Stimulated activated memory B cell treated with anti-CD40 and anti-IgM and Interleukin-4, amounts not matched to agents 10 μg/mL and 1 μg/mL and 100 μg/mL, for 72 hours (primary cell): ENCODE data around the gene TMEM271.

Source experiments
- ATAC-seq: fragments of 150-1000 bp; cut with Tn5 transposase; 2 replicates; pipeline ENCODE4 v1.10.0; 2021
- H3K27ac Mint-ChIP-seq: one replicate; pipeline ENCODE4 v1.8.0; 2022; ENCODE audit warnings: mild to moderate bottlenecking, mixed read lengths
- H3K27me3 Mint-ChIP-seq: one replicate; pipeline ENCODE4 v1.8.0; 2022; ENCODE audit warnings: mixed read lengths
- H3K36me3 Mint-ChIP-seq: one replicate; pipeline ENCODE4 v1.8.0; 2022; ENCODE audit warnings: mixed read lengths
- H3K4me1 Mint-ChIP-seq: one replicate; pipeline ENCODE4 v1.8.0; 2022; ENCODE audit warnings: mixed read lengths
- H3K4me3 Mint-ChIP-seq: one replicate; pipeline ENCODE4 v1.8.0; 2022; ENCODE audit warnings: mild to moderate bottlenecking, moderate library complexity, mixed read lengths
- H3K9me3 Mint-ChIP-seq: one replicate; pipeline ENCODE4 v1.8.0; 2022; ENCODE audit warnings: mixed read lengths

The TMEM271 gene

DNA sequence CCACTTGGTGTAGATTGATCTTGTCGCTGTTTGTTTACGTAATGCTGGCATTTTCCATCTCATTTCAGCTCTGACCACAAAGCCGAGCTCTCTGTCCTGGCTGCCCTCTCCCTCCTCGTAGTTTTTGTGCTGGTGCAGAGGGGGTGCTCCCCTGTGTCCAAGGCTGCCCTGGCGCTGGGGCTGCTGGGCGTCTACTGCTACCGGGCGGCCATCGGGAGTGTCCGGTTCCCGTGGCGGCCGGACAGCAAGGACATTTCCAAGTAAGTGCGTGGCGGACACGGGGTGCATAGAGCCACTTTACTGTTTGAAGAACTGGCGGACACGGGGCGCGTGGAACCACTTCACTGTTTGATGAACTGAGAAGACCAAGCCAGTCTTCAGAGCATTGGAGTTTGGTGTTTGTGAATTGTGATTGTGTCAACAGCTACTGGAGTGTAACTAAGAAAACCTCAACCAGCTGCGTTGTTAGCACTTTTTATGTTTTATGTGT is 49.1 kb downstream of the TMEM271 start:
- Mint-ChIP-seq H3K9me3 (no peaks in the 10 kb centered on the region), H3K4me3 (no peak overlapping the region), H3K27me3 (no peaks in the 10 kb centered on the region), H3K27ac (no peak overlapping the region), H3K4me1 (no peaks in the 10 kb centered on the region), H3K36me3 (peaks cover 99% of the 10 kb centered on the region)
- ATAC-seq: no peak

DNA sequence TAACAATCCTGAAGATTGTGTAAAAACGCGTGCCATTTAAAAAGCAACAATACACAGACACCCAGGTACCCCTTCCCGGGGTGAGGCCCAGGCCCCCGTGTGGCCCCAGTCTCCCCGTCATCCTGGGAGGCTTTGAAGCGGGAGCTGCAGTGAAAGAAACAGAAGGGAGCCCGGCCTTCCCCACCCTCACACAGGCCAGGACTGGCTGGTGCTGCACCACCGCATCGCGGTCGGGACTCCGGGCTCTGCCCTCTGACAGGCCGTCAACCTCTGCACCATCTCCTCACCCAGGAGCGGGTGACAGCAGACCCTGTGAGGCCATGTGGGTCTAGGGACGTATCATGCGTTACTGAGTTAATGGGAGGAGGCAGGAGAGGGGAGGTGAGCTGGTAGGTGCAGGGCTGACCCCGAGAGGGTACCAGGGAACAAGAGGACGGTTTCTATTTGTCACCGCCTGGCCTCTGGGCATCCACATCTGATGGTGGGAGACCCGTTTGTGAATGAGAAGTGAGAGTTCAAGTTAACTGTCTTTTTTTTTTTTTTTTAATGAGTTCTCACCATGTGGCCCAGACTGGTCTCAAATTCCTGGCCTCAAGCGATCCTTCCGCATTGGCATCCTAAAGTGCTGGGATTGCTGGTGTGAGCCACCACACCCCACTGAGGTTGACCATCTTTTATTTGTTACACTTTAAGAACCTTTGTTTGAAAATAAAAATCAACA is 49.7 kb downstream of the TMEM271 start:
- no peak overlapping the region for H3K4me3 Mint-ChIP-seq
- H3K36me3 Mint-ChIP-seq: peaks cover 99% of the 10 kb centered on the region
- no peaks in the 10 kb centered on the region for H3K9me3 Mint-ChIP-seq
- no peaks in the 10 kb centered on the region for H3K27me3 Mint-ChIP-seq
- H3K27ac Mint-ChIP-seq: no peak overlapping the region
- H3K4me1 Mint-ChIP-seq: no peaks in the 10 kb centered on the region
- no peak for ATAC-seq

DNA sequence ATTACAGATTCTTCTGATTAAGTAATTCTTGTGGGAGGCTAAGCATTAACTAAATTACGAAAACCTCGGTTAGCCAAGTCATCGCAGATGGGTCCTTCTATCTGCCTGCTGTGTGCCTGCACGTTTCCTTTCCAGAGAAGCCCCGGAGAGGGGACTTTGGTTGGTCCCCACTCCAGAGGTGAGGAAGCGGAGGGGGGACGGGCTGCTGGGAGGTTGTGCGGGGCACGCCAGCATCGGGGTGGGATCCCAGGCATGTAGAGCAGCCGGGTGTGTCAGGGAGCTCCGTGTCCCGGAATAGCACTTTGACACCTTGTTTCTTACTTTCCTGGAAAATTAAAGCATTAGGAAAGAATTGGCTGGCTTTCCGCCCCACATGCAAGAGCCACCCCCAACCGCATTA is 50.4 kb downstream of the TMEM271 start:
- Mint-ChIP-seq H3K27ac (no peak overlapping the region), H3K4me1 (no peaks in the 10 kb centered on the region), H3K36me3 (peaks cover 96% of the 10 kb centered on the region), H3K4me3 (no peak overlapping the region), H3K9me3 (no peaks in the 10 kb centered on the region), H3K27me3 (no peaks in the 10 kb centered on the region)
- no peak for ATAC-seq

DNA sequence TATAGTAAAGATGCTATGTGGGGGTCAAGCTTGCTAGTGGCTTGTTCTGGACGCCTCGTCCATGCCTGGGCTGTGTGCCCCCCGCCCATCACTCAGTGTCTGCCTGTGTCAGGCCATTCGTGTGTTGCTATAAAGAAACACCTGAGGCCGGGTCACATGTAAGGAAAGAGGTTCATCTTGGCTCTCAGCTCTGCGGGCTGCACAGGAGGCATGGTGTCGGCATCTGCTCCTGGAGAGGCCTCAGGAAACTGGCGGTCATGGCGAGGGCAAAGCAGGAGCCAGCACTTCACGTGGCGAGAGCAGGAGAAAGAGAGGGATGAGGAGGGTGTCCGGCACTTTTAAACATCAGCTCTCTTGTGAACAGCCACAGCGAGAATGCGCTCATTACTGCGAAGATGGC is 51.9 kb downstream of the TMEM271 start:
- no peak for ATAC-seq
- no peaks in the 10 kb centered on the region for H3K9me3 Mint-ChIP-seq
- no peaks in the 10 kb centered on the region for H3K4me1 Mint-ChIP-seq
- no peak overlapping the region for H3K4me3 Mint-ChIP-seq
- H3K27me3 Mint-ChIP-seq: no peaks in the 10 kb centered on the region
- H3K36me3 Mint-ChIP-seq: peaks cover 94% of the 10 kb centered on the region
- no peak overlapping the region for H3K27ac Mint-ChIP-seq
